Activated CD4-positive, alpha-beta memory T cell treated with anti-CD3 and anti-CD28 coated beads for 36 hours (primary cell): ENCODE data around the gene CCDC92B. TPM values are rescaled to one million over a fixed set of nuclear protein-coding genes. Genes with fewer than 3 reads are reported as not detected.
A peak's percentile ranks its signal among the peaks of the same experiment; 100 is the strongest.
"Not testable (repeated sequence)": the region's sequence is repeated elsewhere in the genome, so short reads cannot be mapped to it uniquely, and the experiment has no call there.

Experiments
- CTCF ChIA-PET: fragments of 350-600 bp; sonication (Branson Sonifier 250); formaldehyde crosslinking; loops from one replicate; lab custom pipeline; 2021; ENCODE audit warnings: antibody characterized with exemption, inconsistent platforms; lab: Charles Lee
- POLR2A ChIA-PET: fragments of 350-600 bp; sonication (Branson Sonifier 250); formaldehyde crosslinking; loops from one replicate; lab custom pipeline; 2021; ENCODE audit warnings: antibody characterized with exemption; lab: Charles Lee
- DNase-seq: peaks from one replicate; pipeline ENCODE4 v3.0.0-alpha.2; 2020
- H3K27ac Mint-ChIP-seq: one replicate; pipeline ENCODE4 v1.8.0; 2021; ENCODE audit warnings: mixed read lengths
- H3K27me3 Mint-ChIP-seq: one replicate; pipeline ENCODE4 v1.8.0; 2021; ENCODE audit warnings: mixed read lengths
- H3K36me3 Mint-ChIP-seq: one replicate; pipeline ENCODE4 v1.8.0; 2021; ENCODE audit warnings: mixed read lengths
- H3K4me1 Mint-ChIP-seq: one replicate; pipeline ENCODE4 v1.8.0; 2021; ENCODE audit warnings: low read depth, mixed read lengths
- H3K4me3 Mint-ChIP-seq: one replicate; pipeline ENCODE4 v1.8.0; 2021; ENCODE audit warnings: mild to moderate bottlenecking, mixed read lengths
- H3K9me3 Mint-ChIP-seq: one replicate; pipeline ENCODE4 v1.8.0; 2021; ENCODE audit warnings: mixed read lengths
- intact Hi-C: fragments of 100-400 bp; cut with micrococcal nuclease; formaldehyde crosslinking; loops from one replicate; pipeline ENCODE4 v1.15.1; 2023
- total RNA-seq, 2 experiments: library from RNA; stranded (reverse); gene quantifications; one replicate each; pipeline ENCODE4 v1.2.3, GENCODE V29; 2021

Gene CCDC92B
- total RNA-seq, 2 experiments from 2014 or later = 0.10 TPM; not detected in 1

GRCh38 chr17:2699216-2699805, 50.1 kb downstream of the CCDC92B start:
- H3K9me3 Mint-ChIP-seq, DNase-seq, H3K4me1 Mint-ChIP-seq, H3K4me3 Mint-ChIP-seq, H3K27ac Mint-ChIP-seq, CTCF ChIA-PET, intact Hi-C loops, H3K27me3 Mint-ChIP-seq: not testable (repeated sequence)
- POLR2A ChIA-PET = interaction anchor here (0.7 kb wide), 1 partner anchor 81 kb away, joined by 3 read pairs; no protein-coding TSS in a partner anchor
- peaks cover 14% of the 10 kb centered on the region for H3K36me3 Mint-ChIP-seq

- H3K4me3 Mint-ChIP-seq = no peak overlapping the region
- peaks cover 10% of the 10 kb centered on the region for H3K36me3 Mint-ChIP-seq
- POLR2A ChIA-PET = no interaction called here
- CTCF ChIA-PET = no interaction called here
- H3K27ac Mint-ChIP-seq = no peak overlapping the region
- H3K9me3 Mint-ChIP-seq = no peaks in the 10 kb centered on the region
- no peaks in the 10 kb centered on the region for H3K27me3 Mint-ChIP-seq
- DNase-seq = no peak
- intact Hi-C loops = no loop called here
- H3K4me1 Mint-ChIP-seq = no peaks in the 10 kb centered on the region
Observed at GRCh38 chr17:2697611-2698162, 51.8 kb downstream of the CCDC92B start.

GRCh38 chr17:2695961-2696760, 53.3 kb downstream of the CCDC92B start:
- ChIA-PET POLR2A (interaction anchor here (0.7 kb wide), 1 partner anchor 9 kb away, joined by 3 read pairs; no protein-coding TSS in a partner anchor), CTCF (no interaction called here)
- Mint-ChIP-seq H3K27ac (no peak overlapping the region), H3K4me3 (no peak overlapping the region), H3K36me3 (peaks cover 4% of the 10 kb centered on the region), H3K9me3 (no peaks in the 10 kb centered on the region), H3K27me3 (no peaks in the 10 kb centered on the region), H3K4me1 (no peaks in the 10 kb centered on the region)
- DNase-seq = no peak
- intact Hi-C loops = no loop called here

- Mint-ChIP-seq H3K27me3 (no peaks in the 10 kb centered on the region), H3K36me3 (peaks cover 4% of the 10 kb centered on the region), H3K4me1 (no peaks in the 10 kb centered on the region), H3K27ac (no peak overlapping the region), H3K9me3 (no peaks in the 10 kb centered on the region), H3K4me3 (no peak overlapping the region)
- intact Hi-C loops = no loop called here
- ChIA-PET POLR2A (interaction anchor here (0.7 kb wide), 1 partner anchor 9 kb away, joined by 3 read pairs; no protein-coding TSS in a partner anchor), CTCF (no interaction called here)
- DNase-seq = no peak
Observed at GRCh38 chr17:2695243-2695960, 54.0 kb downstream of the CCDC92B start.

GRCh38 chr17:2694381-2695242, 54.8 kb downstream of the CCDC92B start:
- Mint-ChIP-seq H3K27me3 (no peaks in the 10 kb centered on the region), H3K27ac (no peak overlapping the region), H3K36me3 (peaks cover 4% of the 10 kb centered on the region), H3K4me3 (no peak overlapping the region), H3K9me3 (no peaks in the 10 kb centered on the region), H3K4me1 (no peaks in the 10 kb centered on the region)
- ChIA-PET POLR2A (no interaction called here), CTCF (no interaction called here)
- DNase-seq = no peak
- intact Hi-C loops = no loop called here

- POLR2A ChIA-PET = no interaction called here
- Mint-ChIP-seq H3K27me3 (no peaks in the 10 kb centered on the region), H3K4me3 (no peak overlapping the region)
Observed at GRCh38 chr17:2693561-2694380, 55.7 kb downstream of the CCDC92B start.

GRCh38 chr17:2692781-2693135, 56.7 kb downstream of the CCDC92B start:
- Mint-ChIP-seq H3K4me1 (peaks cover 5% of the 10 kb centered on the region), H3K36me3 (peaks cover 3% of the 10 kb centered on the region), H3K4me3 (no peak overlapping the region), H3K27ac (no peak overlapping the region), H3K9me3 (no peaks in the 10 kb centered on the region), H3K27me3 (no peaks in the 10 kb centered on the region)
- ChIA-PET POLR2A (no interaction called here), CTCF (no interaction called here)
- intact Hi-C loops = no loop called here
- no peak for DNase-seq

More at GRCh38 chr17:2693561-2694380, 55.7 kb downstream of the CCDC92B start:
- Mint-ChIP-seq H3K4me1 (peaks cover 5% of the 10 kb centered on the region), H3K36me3 (peaks cover 4% of the 10 kb centered on the region), H3K27ac (no peak overlapping the region), H3K9me3 (no peaks in the 10 kb centered on the region)
- DNase-seq = no peak
- intact Hi-C loops = no loop called here
- CTCF ChIA-PET = no interaction called here

- Mint-ChIP-seq H3K27ac (no peak overlapping the region), H3K4me3 (no peak overlapping the region), H3K36me3 (peaks cover 3% of the 10 kb centered on the region), H3K9me3 (no peaks in the 10 kb centered on the region), H3K27me3 (no peaks in the 10 kb centered on the region), H3K4me1 (peaks cover 5% of the 10 kb centered on the region)
- intact Hi-C loops = no loop called here
- no peak for DNase-seq
- CTCF ChIA-PET = no interaction called here
- POLR2A ChIA-PET = no interaction called here
Observed at GRCh38 chr17:2691965-2692780, 57.3 kb downstream of the CCDC92B start.

- Mint-ChIP-seq H3K36me3 (peaks cover 3% of the 10 kb centered on the region), H3K4me1 (peaks cover 5% of the 10 kb centered on the region), H3K27me3 (no peaks in the 10 kb centered on the region), H3K27ac (no peak overlapping the region), H3K4me3 (no peak overlapping the region), H3K9me3 (no peaks in the 10 kb centered on the region)
- peak; percentile 8 for DNase-seq
- POLR2A ChIA-PET = no interaction called here
- intact Hi-C loops = no loop called here
- CTCF ChIA-PET = no interaction called here
Observed at GRCh38 chr17:2691069-2691871, 58.2 kb downstream of the CCDC92B start.
